ENCODE data around the gene CDKN2B. TPM values are rescaled to one million over a fixed set of nuclear protein-coding genes. Genes with fewer than 3 reads are reported as not detected.

The CDKN2B gene
- total and polyA plus RNA-seq, 9 donors: 0.27 to 3.4 (median 0.57) TPM

GRCh38 chr9:22036866-22037626 lies 27.9 kb upstream of the CDKN2B start:
- no peak for DNase-seq
- H3K27ac ChIP-seq (ENCODE audit: low read length): no peak overlapping the region
- WGBS (ENCODE audit: insufficient coverage): no CpG with 5 or more reads among the region's 4 CpGs

GRCh38 chr9:22035591-22036011 lies 26.5 kb upstream of the CDKN2B start:
- Histone ChIP-seq H3K36me3 (ENCODE audit: control insufficient read depth, insufficient read depth, low read length) (no peaks in the 10 kb centered on the region), H3K4me3 (ENCODE audit: low read length) (no peak overlapping the region), H3K27me3 (ENCODE audit: control insufficient read depth, insufficient read depth, low read length) (no peaks in the 10 kb centered on the region), H3K9me3 (replicated peaks; ENCODE audit: control insufficient read depth, low read depth, low read length) (no peaks in the 10 kb centered on the region), H3K4me1 (ENCODE audit: control insufficient read depth, insufficient read depth, low read length) (no peaks in the 10 kb centered on the region), H3K27ac (ENCODE audit: low read length) (no peak overlapping the region)
- no peak for DNase-seq
- 63% methylated on average over 1 of the region's 2 CpGs for WGBS (ENCODE audit: insufficient coverage)

More at GRCh38 chr9:22036866-22037626, 27.9 kb upstream of the CDKN2B start:
- Histone ChIP-seq H3K36me3 (ENCODE audit: control insufficient read depth, insufficient read depth, low read length) (no peaks in the 10 kb centered on the region), H3K4me3 (ENCODE audit: low read length) (no peak overlapping the region), H3K4me1 (ENCODE audit: control insufficient read depth, insufficient read depth, low read length) (no peaks in the 10 kb centered on the region), H3K9me3 (replicated peaks; ENCODE audit: control insufficient read depth, low read depth, low read length) (no peaks in the 10 kb centered on the region), H3K27me3 (ENCODE audit: control insufficient read depth, insufficient read depth, low read length) (no peaks in the 10 kb centered on the region)

GRCh38 chr9:22033012-22033630 lies 24.0 kb upstream of the CDKN2B start:
- no peak for DNase-seq
- Histone ChIP-seq H3K4me1 (ENCODE audit: control insufficient read depth, insufficient read depth, low read length) (no peaks in the 10 kb centered on the region), H3K4me3 (ENCODE audit: low read length) (no peak overlapping the region), H3K9me3 (replicated peaks; ENCODE audit: control insufficient read depth, low read depth, low read length) (no peaks in the 10 kb centered on the region), H3K27ac (ENCODE audit: low read length) (no peak overlapping the region), H3K27me3 (ENCODE audit: control insufficient read depth, insufficient read depth, low read length) (no peaks in the 10 kb centered on the region), H3K36me3 (ENCODE audit: control insufficient read depth, insufficient read depth, low read length) (no peaks in the 10 kb centered on the region)
- WGBS (ENCODE audit: insufficient coverage): 57% methylated on average over 1 of the region's 8 CpGs

GRCh38 chr9:22031655-22032411 lies 22.7 kb upstream of the CDKN2B start:
- Histone ChIP-seq H3K9me3 (replicated peaks; ENCODE audit: control insufficient read depth, low read depth, low read length) (no peaks in the 10 kb centered on the region), H3K4me3 (ENCODE audit: low read length) (no peak overlapping the region), H3K27ac (ENCODE audit: low read length) (no peak overlapping the region), H3K27me3 (ENCODE audit: control insufficient read depth, insufficient read depth, low read length) (no peaks in the 10 kb centered on the region), H3K4me1 (ENCODE audit: control insufficient read depth, insufficient read depth, low read length) (no peaks in the 10 kb centered on the region), H3K36me3 (ENCODE audit: control insufficient read depth, insufficient read depth, low read length) (no peaks in the 10 kb centered on the region)
- no peak for DNase-seq
- 75% methylated on average over 2 of the region's 4 CpGs for WGBS (ENCODE audit: insufficient coverage)

GRCh38 chr9:22030101-22030598 lies 21.0 kb upstream of the CDKN2B start:
- Histone ChIP-seq H3K27me3 (ENCODE audit: control insufficient read depth, insufficient read depth, low read length) (no peaks in the 10 kb centered on the region), H3K27ac (ENCODE audit: low read length) (no peak overlapping the region), H3K9me3 (replicated peaks; ENCODE audit: control insufficient read depth, low read depth, low read length) (no peaks in the 10 kb centered on the region), H3K4me3 (ENCODE audit: low read length) (no peak overlapping the region), H3K36me3 (ENCODE audit: control insufficient read depth, insufficient read depth, low read length) (no peaks in the 10 kb centered on the region), H3K4me1 (ENCODE audit: control insufficient read depth, insufficient read depth, low read length) (no peaks in the 10 kb centered on the region)
- WGBS (ENCODE audit: insufficient coverage): no CpG with 5 or more reads among the region's 1 CpG
- peak; percentile 25 for DNase-seq

- H3K27me3 ChIP-seq (ENCODE audit: control insufficient read depth, insufficient read depth, low read length): no peaks in the 10 kb centered on the region
- WGBS (ENCODE audit: insufficient coverage): no CpG with 5 or more reads among the region's 4 CpGs
- H3K36me3 ChIP-seq (ENCODE audit: control insufficient read depth, insufficient read depth, low read length): no peaks in the 10 kb centered on the region
- DNase-seq: no peak
- no peak overlapping the region for H3K27ac ChIP-seq (ENCODE audit: low read length)
- H3K4me3 ChIP-seq (ENCODE audit: low read length): no peak overlapping the region
- H3K9me3 ChIP-seq (replicated peaks; ENCODE audit: control insufficient read depth, low read depth, low read length): no peaks in the 10 kb centered on the region
- H3K4me1 ChIP-seq (ENCODE audit: control insufficient read depth, insufficient read depth, low read length): no peaks in the 10 kb centered on the region
Observed at GRCh38 chr9:22029231-22029630, 20.1 kb upstream of the CDKN2B start.

- H3K27me3 ChIP-seq (ENCODE audit: control insufficient read depth, insufficient read depth, low read length): no peaks in the 10 kb centered on the region
- no peaks in the 10 kb centered on the region for H3K36me3 ChIP-seq (ENCODE audit: control insufficient read depth, insufficient read depth, low read length)
- no peak overlapping the region for H3K4me3 ChIP-seq (ENCODE audit: low read length)
- no peak for DNase-seq
- no peak overlapping the region for H3K27ac ChIP-seq (ENCODE audit: low read length)
- H3K9me3 ChIP-seq (replicated peaks; ENCODE audit: control insufficient read depth, low read depth, low read length): no peaks in the 10 kb centered on the region
- H3K4me1 ChIP-seq (ENCODE audit: control insufficient read depth, insufficient read depth, low read length): no peaks in the 10 kb centered on the region
Observed at GRCh38 chr9:22028394-22028793, 19.3 kb upstream of the CDKN2B start.

GRCh38 chr9:22026696-22027095 lies 17.6 kb upstream of the CDKN2B start:
- no peak overlapping the region for H3K27ac ChIP-seq (ENCODE audit: low read length)
- H3K9me3 ChIP-seq (replicated peaks; ENCODE audit: control insufficient read depth, low read depth, low read length): no peaks in the 10 kb centered on the region
- H3K4me1 ChIP-seq (ENCODE audit: control insufficient read depth, insufficient read depth, low read length): no peaks in the 10 kb centered on the region
- DNase-seq: no peak
- no peaks in the 10 kb centered on the region for H3K36me3 ChIP-seq (ENCODE audit: control insufficient read depth, insufficient read depth, low read length)
- no peaks in the 10 kb centered on the region for H3K27me3 ChIP-seq (ENCODE audit: control insufficient read depth, insufficient read depth, low read length)
- WGBS (ENCODE audit: insufficient coverage): 45% methylated on average over 2 of the region's 6 CpGs
- no peak overlapping the region for H3K4me3 ChIP-seq (ENCODE audit: low read length)

GRCh38 chr9:22022396-22022795 lies 13.3 kb upstream of the CDKN2B start:
- Histone ChIP-seq H3K27ac (ENCODE audit: low read length) (no peak overlapping the region), H3K9me3 (replicated peaks; ENCODE audit: control insufficient read depth, low read depth, low read length) (no peaks in the 10 kb centered on the region), H3K27me3 (ENCODE audit: control insufficient read depth, insufficient read depth, low read length) (no peaks in the 10 kb centered on the region), H3K4me3 (ENCODE audit: low read length) (no peak overlapping the region), H3K4me1 (ENCODE audit: control insufficient read depth, insufficient read depth, low read length) (no peaks in the 10 kb centered on the region), H3K36me3 (ENCODE audit: control insufficient read depth, insufficient read depth, low read length) (no peaks in the 10 kb centered on the region)
- no peak for DNase-seq
- WGBS (ENCODE audit: insufficient coverage): 100% methylated on average over 1 of the region's 3 CpGs

All from muscle of leg (tissue), 11 donors.